Vagina (tissue), 2 donors: ENCODE results near the gene RGS6.

Experiments used
- POLR2A ChIP-seq, 2 donors: fragments of 450-650 bp; IDR thresholded peaks; one replicate each; pipeline ENCODE4 v1.6.1; 2017; ENCODE audit warnings: antibody characterized with exemption in 2 of 2, mild to moderate bottlenecking in 2 of 2, moderate library complexity in 2 of 2
- TF ChIP-seq, protein P1 (sequence below), 3 experiments: fragments of 450-650 bp in 2 of 3; fragments of 200-600 bp in 1 of 3; sonication (generic) in 1 of 3; IDR thresholded peaks; one replicate each; pipeline ENCODE4 v1.5.1; 2017 to 2019; ENCODE audit warnings: antibody characterized with exemption in 3 of 3, mild to moderate bottlenecking in 2 of 3, moderate library complexity in 2 of 3

GRCh38 chr14:72332046-72332445 is 399.8 kb downstream of the RGS6 start:
- TF ChIP-seq, protein P1, sequence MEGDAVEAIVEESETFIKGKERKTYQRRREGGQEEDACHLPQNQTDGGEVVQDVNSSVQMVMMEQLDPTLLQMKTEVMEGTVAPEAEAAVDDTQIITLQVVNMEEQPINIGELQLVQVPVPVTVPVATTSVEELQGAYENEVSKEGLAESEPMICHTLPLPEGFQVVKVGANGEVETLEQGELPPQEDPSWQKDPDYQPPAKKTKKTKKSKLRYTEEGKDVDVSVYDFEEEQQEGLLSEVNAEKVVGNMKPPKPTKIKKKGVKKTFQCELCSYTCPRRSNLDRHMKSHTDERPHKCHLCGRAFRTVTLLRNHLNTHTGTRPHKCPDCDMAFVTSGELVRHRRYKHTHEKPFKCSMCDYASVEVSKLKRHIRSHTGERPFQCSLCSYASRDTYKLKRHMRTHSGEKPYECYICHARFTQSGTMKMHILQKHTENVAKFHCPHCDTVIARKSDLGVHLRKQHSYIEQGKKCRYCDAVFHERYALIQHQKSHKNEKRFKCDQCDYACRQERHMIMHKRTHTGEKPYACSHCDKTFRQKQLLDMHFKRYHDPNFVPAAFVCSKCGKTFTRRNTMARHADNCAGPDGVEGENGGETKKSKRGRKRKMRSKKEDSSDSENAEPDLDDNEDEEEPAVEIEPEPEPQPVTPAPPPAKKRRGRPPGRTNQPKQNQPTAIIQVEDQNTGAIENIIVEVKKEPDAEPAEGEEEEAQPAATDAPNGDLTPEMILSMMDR (IDR thresholded peaks at IDR 0.05) = no peak
- TF ChIP-seq POLR2A (IDR thresholded peaks at IDR 0.05) = no peak
